Esophagus muscularis mucosa (tissue), 3 donors: ENCODE results near the gene ARHGEF6.

Experiments
- CTCF ChIP-seq, 3 experiments: fragments of 200-600 bp in 2 of 3; fragments of 450-650 bp in 1 of 3; sonication (generic) in 2 of 3; IDR thresholded peaks; one replicate each; pipeline ENCODE4 v1.5.1; 2017 to 2019; ENCODE audit warnings: antibody characterized with exemption in 3 of 3, mild to moderate bottlenecking in 2 of 3, moderate library complexity in 1 of 3
- POLR2A ChIP-seq: fragments of 450-650 bp; IDR thresholded peaks from one replicate; pipeline ENCODE4 v1.6.1; 2017; ENCODE audit warnings: antibody characterized with exemption, moderate library complexity, mild to moderate bottlenecking, low read depth

GRCh38 chrX:136629084-136629750, 151.5 kb downstream of the ARHGEF6 start:
- TF ChIP-seq CTCF (IDR thresholded peaks at IDR 0.05) (no peak), POLR2A (no peak)
